H1 (cell line): ENCODE results near the gene GRIPAP1. TPM values are rescaled to one million over a fixed set of nuclear protein-coding genes. Genes with fewer than 3 reads are reported as not detected.

Source experiments
- CBX8 ChIP-seq: fragments of 300-800, 300-1000 bp; sonication (generic); IDR thresholded peaks from 2 replicates; pipeline ENCODE4 v1.7.1; 2016; ENCODE audit warnings: low read depth, low read length, borderline replicate concordance
- GTF2F1 ChIP-seq: IDR thresholded peaks from 2 replicates; pipeline ENCODE4 v1.6.1; 2012; ENCODE audit warnings: low read depth, low read length, improper control_type of control experiment, borderline replicate concordance
- RBBP5 ChIP-seq: IDR thresholded peaks from 2 replicates; pipeline ENCODE4 v1.7.1; 2012; ENCODE audit warnings: low read depth, mild to moderate bottlenecking, inconsistent platforms, low read length, moderate library complexity, borderline replicate concordance
- polyA plus RNA-seq, 7 experiments: library from polyadenylated mRNA; depleted of rRNA in 3 of 7; stranded (reverse) in 5 of 7; unstranded in 2 of 7; fragments of >200 nt in 5 of 7; fragments of 200-250 nt in 2 of 7; gene quantifications; 1 replicate in 5 of 7; 2 replicates in 1 of 7; 4 replicates in 1 of 7; pipeline versions ENCODE4 v1.2.1 to v1.2.3, GENCODE V29; 2011 to 2013; ENCODE audit warnings: missing spikeins in 2 of 7, mixed read lengths in 2 of 7
- total RNA-seq: library from RNA; stranded (reverse); fragmentation: NEBNext Ultra II Directional; extraction: Animal tissue kit (Norgen Biotek cat#: 25700); gene quantifications from 2 replicates; pipeline ENCODE4 v1.2.1, GENCODE V29; 2021
- TF ChIP-seq, protein P1 (sequence below): fragments of 300-600 bp; sonication (generic); IDR thresholded peaks from 2 replicates; pipeline ENCODE4 v1.7.1; 2012; ENCODE audit warnings: low read length, moderate library complexity, mild to moderate bottlenecking, inconsistent platforms; ENCODE audit not compliant: insufficient replicate concordance

The GRIPAP1 gene
- total and polyA plus RNA-seq, 2 of the 8 experiments (the other 6 are each of a cell fraction or from before 2014, with no cell fraction given), result 21.6 to 55.9 TPM

DNA sequence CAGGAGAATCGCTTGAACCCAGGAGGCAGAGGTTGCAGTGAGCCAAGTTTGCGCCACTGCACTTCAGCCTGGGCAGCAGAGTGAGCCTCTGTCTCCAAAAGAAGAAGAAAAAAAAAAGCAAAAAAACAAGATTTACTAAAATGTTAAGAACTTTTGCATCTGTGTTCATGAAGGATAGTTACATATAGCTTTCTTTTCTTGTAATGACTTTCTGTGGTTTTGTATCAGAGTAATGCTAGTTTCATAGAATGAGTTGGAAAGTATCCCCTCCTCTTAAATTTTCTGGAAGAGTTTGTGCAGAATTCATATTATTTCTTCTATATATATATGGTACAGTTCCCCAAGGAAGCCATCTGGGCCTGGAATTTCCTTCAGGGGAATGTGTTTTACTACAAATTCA is 17.0 kb upstream of the GRIPAP1 start (continued):
- TF ChIP-seq, protein P1, sequence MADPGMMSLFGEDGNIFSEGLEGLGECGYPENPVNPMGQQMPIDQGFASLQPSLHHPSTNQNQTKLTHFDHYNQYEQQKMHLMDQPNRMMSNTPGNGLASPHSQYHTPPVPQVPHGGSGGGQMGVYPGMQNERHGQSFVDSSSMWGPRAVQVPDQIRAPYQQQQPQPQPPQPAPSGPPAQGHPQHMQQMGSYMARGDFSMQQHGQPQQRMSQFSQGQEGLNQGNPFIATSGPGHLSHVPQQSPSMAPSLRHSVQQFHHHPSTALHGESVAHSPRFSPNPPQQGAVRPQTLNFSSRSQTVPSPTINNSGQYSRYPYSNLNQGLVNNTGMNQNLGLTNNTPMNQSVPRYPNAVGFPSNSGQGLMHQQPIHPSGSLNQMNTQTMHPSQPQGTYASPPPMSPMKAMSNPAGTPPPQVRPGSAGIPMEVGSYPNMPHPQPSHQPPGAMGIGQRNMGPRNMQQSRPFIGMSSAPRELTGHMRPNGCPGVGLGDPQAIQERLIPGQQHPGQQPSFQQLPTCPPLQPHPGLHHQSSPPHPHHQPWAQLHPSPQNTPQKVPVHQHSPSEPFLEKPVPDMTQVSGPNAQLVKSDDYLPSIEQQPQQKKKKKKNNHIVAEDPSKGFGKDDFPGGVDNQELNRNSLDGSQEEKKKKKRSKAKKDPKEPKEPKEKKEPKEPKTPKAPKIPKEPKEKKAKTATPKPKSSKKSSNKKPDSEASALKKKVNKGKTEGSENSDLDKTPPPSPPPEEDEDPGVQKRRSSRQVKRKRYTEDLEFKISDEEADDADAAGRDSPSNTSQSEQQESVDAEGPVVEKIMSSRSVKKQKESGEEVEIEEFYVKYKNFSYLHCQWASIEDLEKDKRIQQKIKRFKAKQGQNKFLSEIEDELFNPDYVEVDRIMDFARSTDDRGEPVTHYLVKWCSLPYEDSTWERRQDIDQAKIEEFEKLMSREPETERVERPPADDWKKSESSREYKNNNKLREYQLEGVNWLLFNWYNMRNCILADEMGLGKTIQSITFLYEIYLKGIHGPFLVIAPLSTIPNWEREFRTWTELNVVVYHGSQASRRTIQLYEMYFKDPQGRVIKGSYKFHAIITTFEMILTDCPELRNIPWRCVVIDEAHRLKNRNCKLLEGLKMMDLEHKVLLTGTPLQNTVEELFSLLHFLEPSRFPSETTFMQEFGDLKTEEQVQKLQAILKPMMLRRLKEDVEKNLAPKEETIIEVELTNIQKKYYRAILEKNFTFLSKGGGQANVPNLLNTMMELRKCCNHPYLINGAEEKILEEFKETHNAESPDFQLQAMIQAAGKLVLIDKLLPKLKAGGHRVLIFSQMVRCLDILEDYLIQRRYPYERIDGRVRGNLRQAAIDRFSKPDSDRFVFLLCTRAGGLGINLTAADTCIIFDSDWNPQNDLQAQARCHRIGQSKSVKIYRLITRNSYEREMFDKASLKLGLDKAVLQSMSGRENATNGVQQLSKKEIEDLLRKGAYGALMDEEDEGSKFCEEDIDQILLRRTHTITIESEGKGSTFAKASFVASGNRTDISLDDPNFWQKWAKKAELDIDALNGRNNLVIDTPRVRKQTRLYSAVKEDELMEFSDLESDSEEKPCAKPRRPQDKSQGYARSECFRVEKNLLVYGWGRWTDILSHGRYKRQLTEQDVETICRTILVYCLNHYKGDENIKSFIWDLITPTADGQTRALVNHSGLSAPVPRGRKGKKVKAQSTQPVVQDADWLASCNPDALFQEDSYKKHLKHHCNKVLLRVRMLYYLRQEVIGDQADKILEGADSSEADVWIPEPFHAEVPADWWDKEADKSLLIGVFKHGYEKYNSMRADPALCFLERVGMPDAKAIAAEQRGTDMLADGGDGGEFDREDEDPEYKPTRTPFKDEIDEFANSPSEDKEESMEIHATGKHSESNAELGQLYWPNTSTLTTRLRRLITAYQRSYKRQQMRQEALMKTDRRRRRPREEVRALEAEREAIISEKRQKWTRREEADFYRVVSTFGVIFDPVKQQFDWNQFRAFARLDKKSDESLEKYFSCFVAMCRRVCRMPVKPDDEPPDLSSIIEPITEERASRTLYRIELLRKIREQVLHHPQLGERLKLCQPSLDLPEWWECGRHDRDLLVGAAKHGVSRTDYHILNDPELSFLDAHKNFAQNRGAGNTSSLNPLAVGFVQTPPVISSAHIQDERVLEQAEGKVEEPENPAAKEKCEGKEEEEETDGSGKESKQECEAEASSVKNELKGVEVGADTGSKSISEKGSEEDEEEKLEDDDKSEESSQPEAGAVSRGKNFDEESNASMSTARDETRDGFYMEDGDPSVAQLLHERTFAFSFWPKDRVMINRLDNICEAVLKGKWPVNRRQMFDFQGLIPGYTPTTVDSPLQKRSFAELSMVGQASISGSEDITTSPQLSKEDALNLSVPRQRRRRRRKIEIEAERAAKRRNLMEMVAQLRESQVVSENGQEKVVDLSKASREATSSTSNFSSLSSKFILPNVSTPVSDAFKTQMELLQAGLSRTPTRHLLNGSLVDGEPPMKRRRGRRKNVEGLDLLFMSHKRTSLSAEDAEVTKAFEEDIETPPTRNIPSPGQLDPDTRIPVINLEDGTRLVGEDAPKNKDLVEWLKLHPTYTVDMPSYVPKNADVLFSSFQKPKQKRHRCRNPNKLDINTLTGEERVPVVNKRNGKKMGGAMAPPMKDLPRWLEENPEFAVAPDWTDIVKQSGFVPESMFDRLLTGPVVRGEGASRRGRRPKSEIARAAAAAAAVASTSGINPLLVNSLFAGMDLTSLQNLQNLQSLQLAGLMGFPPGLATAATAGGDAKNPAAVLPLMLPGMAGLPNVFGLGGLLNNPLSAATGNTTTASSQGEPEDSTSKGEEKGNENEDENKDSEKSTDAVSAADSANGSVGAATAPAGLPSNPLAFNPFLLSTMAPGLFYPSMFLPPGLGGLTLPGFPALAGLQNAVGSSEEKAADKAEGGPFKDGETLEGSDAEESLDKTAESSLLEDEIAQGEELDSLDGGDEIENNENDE, result no peak
- TF ChIP-seq CBX8 (no peak), RBBP5 (no peak), GTF2F1 (no peak)
